HUES48 (cell line): Measurements from ENCODE around the gene PLSCR1.

Experiments
- H3K27ac ChIP-seq: one replicate; pipeline ENCODE4 v1.7.0; 2013; ENCODE audit warnings: low read depth, low read length, inconsistent platforms
- H3K27me3 ChIP-seq: 2 replicates; pipeline ENCODE4 v1.6.1; 2013; ENCODE audit warnings: mild to moderate bottlenecking, low read length; ENCODE audit not compliant: control insufficient read depth, insufficient read depth
- H3K36me3 ChIP-seq: 2 replicates; pipeline ENCODE4 v1.6.1; 2013; ENCODE audit warnings: low read length; ENCODE audit not compliant: control insufficient read depth, insufficient read depth
- H3K4me1 ChIP-seq: 2 replicates; pipeline ENCODE4 v1.6.1; 2013; ENCODE audit warnings: mild to moderate bottlenecking, low read length; ENCODE audit not compliant: control insufficient read depth, insufficient read depth
- H3K4me3 ChIP-seq: 2 replicates; pipeline ENCODE4 v1.5.1; 2013; ENCODE audit warnings: mild to moderate bottlenecking, low read depth, low read length
- H3K9ac ChIP-seq: 2 replicates; pipeline ENCODE4 v1.6.1; 2013; ENCODE audit warnings: mild to moderate bottlenecking, low read depth, low read length, moderate library complexity
- H3K9me3 ChIP-seq: 2 replicates; pipeline ENCODE4 v1.6.1; 2013; ENCODE audit warnings: low read length; ENCODE audit not compliant: control insufficient read depth, insufficient read depth

Gene PLSCR1, protein sequence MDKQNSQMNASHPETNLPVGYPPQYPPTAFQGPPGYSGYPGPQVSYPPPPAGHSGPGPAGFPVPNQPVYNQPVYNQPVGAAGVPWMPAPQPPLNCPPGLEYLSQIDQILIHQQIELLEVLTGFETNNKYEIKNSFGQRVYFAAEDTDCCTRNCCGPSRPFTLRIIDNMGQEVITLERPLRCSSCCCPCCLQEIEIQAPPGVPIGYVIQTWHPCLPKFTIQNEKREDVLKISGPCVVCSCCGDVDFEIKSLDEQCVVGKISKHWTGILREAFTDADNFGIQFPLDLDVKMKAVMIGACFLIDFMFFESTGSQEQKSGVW

DNA sequence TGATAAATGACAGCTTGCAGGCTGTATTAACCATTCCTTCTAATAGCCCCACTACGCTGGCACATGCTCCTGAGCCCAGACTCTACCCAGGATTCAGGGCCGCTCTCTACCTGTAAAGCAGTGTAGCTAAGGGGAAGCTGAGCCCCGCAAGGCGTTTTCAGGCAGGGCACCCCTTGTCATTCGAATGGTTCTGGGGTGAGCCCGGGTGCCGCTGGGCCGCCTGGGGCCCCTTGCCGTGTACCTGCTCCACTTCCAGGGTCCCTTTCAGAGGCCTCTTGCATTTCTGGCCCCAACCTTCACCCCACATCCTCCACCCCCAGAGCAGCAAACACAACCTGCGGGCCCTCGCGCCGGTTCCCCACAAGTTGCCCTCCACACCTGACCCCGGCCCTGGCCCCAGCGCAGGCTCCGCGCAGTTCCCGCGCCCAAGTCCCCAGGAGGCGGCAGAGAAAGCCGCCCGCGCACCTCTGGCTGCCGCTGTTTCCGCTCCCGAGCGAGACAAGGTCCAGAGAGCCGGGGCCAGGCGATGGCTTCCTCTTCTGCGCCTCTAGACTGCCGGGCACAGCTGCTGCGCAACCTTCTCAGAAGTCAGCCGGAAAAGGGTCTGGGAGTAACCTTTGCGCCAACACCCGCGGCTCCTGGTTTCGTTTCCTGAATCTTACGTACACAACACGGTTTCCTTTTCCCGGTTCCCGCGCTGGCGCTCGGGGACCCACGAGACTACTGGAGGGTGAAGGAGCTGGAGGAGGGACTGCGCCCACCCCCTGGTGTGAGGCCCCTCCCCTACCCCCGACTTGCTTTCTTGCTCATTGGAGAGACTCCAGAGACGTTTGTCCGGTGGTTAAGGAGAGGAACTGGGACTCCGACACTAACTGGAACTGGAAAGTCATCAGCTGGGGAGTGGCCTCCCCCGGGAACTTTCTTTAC lies at the start of gene PLSCR1:
PLSCR1 (minus strand) TSS at position 606 of the 927 bp plus-strand sequence. CDS start 8,055 bp downstream, outside the sequence.
- H3K4me3 ChIP-seq: peak within 1 kb of the TSS; percentile 67
- peak within 1 kb of the TSS; percentile 58 for H3K9ac ChIP-seq
- H3K9me3 ChIP-seq: peaks cover 3% of the 10 kb centered on the region; the same call in 1 of the 2 replicates
- H3K4me1 ChIP-seq: peaks cover 30% of the 10 kb centered on the region
- H3K27me3 ChIP-seq: no peaks in the 10 kb centered on the region
- peak within 1 kb of the TSS; percentile 87 for H3K27ac ChIP-seq
- H3K36me3 ChIP-seq: peaks cover 13% of the 10 kb centered on the region; the same call in 1 of the 2 replicates

DNA sequence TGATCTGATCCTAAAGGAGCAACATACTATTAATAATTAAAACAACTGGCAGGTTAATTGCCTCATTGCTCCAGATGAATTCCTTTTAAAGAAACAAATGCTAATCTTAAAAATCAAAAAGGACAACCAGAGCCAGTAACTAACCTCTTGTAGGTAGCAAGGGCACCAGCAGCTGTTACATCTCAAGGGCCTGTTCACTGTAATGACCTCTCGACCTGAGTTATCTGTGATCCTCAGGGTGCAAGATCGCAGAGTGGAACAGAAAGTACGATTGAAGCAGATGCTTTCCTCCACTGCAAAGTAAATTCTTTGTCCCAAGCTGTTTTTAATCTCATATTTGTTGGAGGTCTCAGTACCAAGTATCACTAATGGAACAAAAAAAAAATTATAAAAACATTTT lies 49.4 kb upstream of the PLSCR1 start:
- no peaks in the 10 kb centered on the region for H3K9me3 ChIP-seq
- no peaks in the 10 kb centered on the region for H3K36me3 ChIP-seq
- H3K27me3 ChIP-seq: no peaks in the 10 kb centered on the region
- no peak overlapping the region for H3K9ac ChIP-seq
- no peak overlapping the region for H3K27ac ChIP-seq
- no peak overlapping the region for H3K4me3 ChIP-seq
- H3K4me1 ChIP-seq: peaks cover 5% of the 10 kb centered on the region; the same call in 1 of the 2 replicates

GRCh38 chr3:146590521-146590920 lies 46.1 kb upstream of the PLSCR1 start:
- H3K36me3 ChIP-seq: no peaks in the 10 kb centered on the region

GRCh38 chr3:146589899-146590508 lies 45.6 kb upstream of the PLSCR1 start:
- Histone ChIP-seq H3K4me1 (peaks cover 14% of the 10 kb centered on the region), H3K36me3 (no peaks in the 10 kb centered on the region), H3K27ac (no peak overlapping the region), H3K27me3 (no peaks in the 10 kb centered on the region), H3K4me3 (no peak overlapping the region), H3K9me3 (no peaks in the 10 kb centered on the region), H3K9ac (no peak overlapping the region)

More at GRCh38 chr3:146590521-146590920, 46.1 kb upstream of the PLSCR1 start:
- peaks cover 9% of the 10 kb centered on the region for H3K4me1 ChIP-seq
- no peak overlapping the region for H3K4me3 ChIP-seq
- H3K27ac ChIP-seq: no peak overlapping the region
- no peaks in the 10 kb centered on the region for H3K27me3 ChIP-seq
- no peak overlapping the region for H3K9ac ChIP-seq
- H3K9me3 ChIP-seq: no peaks in the 10 kb centered on the region

DNA sequence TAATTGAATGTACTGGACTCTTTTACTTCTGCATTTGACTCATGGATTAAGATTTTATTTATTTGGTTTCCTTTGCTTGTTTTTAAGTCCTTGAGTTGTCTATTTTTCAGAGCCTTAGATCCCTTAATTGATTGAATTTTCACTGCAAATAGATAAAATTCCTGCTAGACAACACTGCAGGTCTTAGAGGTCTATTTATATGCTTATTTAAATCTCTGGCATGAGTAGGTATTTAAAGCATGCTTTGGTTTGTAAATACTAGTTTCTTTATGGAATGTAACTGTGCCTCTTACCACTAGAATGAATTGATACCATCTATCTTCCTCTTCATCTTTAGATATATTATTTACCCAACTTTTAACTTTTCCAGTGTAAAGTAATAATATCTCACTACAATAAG lies 40.7 kb upstream of the PLSCR1 start:
- H3K4me3 ChIP-seq: 0 out of 2 replicates have a peak overlapping the region, but pooled peaks have one; percentile 14
- no peaks in the 10 kb centered on the region for H3K36me3 ChIP-seq
- peaks cover 17% of the 10 kb centered on the region for H3K4me1 ChIP-seq
- no peak overlapping the region for H3K27ac ChIP-seq
- peaks cover 17% of the 10 kb centered on the region for H3K9me3 ChIP-seq
- no peak overlapping the region for H3K9ac ChIP-seq
- H3K27me3 ChIP-seq: no peaks in the 10 kb centered on the region

- Histone ChIP-seq H3K27ac (peak overlapping the region; percentile 9), H3K4me1 (peaks cover 17% of the 10 kb centered on the region), H3K9ac (no peak overlapping the region)
These were observed 37.6 kb upstream of the PLSCR1 start for GRCh38 chr3:146581951-146582467.

GRCh38 chr3:146581080-146581601 lies 36.7 kb upstream of the PLSCR1 start:
- no peaks in the 10 kb centered on the region for H3K27me3 ChIP-seq
- peaks cover 17% of the 10 kb centered on the region for H3K4me1 ChIP-seq
- H3K36me3 ChIP-seq: no peaks in the 10 kb centered on the region
- no peak overlapping the region for H3K9ac ChIP-seq
- H3K27ac ChIP-seq: no peak overlapping the region
- no peak overlapping the region for H3K4me3 ChIP-seq
- peaks cover 17% of the 10 kb centered on the region for H3K9me3 ChIP-seq

More at GRCh38 chr3:146581951-146582467, 37.6 kb upstream of the PLSCR1 start:
- Histone ChIP-seq H3K9me3 (peaks cover 17% of the 10 kb centered on the region), H3K27me3 (no peaks in the 10 kb centered on the region), H3K36me3 (no peaks in the 10 kb centered on the region), H3K4me3 (peak overlapping the region; percentile 6; the same call in 1 of the 2 replicates)

DNA sequence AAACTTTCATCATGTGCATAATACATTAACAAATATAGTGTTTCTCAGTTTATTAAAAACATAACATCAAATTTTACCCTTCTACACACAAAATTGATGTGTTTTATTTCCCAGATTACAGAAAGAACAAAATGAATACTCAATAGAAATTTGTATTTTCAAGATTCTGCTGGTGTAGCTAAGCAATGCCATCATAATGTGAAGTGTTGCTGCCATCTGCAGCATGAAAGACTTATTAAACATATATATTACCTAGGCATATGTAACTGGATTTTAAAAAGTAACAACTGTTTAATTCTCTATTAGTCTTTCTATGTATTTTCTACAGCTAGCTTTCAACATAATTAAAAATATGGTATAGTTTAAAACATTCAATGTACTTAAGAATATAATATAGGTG lies 33.3 kb upstream of the PLSCR1 start:
- Histone ChIP-seq H3K9me3 (peaks cover 9% of the 10 kb centered on the region), H3K27ac (no peak overlapping the region), H3K4me1 (no peaks in the 10 kb centered on the region), H3K36me3 (no peaks in the 10 kb centered on the region), H3K4me3 (no peak overlapping the region), H3K27me3 (no peaks in the 10 kb centered on the region), H3K9ac (no peak overlapping the region)

DNA sequence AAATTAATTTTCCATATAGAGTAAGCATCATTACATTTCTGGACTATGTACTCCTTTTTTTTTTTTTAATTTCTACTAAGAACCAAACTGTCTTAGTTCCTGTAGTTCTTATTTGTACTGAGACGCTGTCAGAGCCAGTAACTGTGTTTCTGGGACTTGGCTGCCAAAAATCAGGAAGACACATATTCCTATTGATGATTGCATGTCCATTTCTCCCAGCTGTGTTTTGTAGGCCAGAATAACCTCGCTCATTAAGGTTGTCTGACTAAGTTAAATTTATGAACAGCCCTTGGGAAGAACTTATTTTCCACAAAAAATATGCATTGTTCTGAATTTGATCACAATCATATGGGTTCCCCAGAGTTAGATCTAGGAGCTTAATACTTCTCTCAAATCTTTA lies 31.2 kb upstream of the PLSCR1 start:
- H3K27ac ChIP-seq: no peak overlapping the region
- H3K9ac ChIP-seq: no peak overlapping the region
- H3K9me3 ChIP-seq: no peaks in the 10 kb centered on the region
- H3K4me3 ChIP-seq: no peak overlapping the region
- no peaks in the 10 kb centered on the region for H3K4me1 ChIP-seq
- H3K36me3 ChIP-seq: no peaks in the 10 kb centered on the region
- H3K27me3 ChIP-seq: no peaks in the 10 kb centered on the region

DNA sequence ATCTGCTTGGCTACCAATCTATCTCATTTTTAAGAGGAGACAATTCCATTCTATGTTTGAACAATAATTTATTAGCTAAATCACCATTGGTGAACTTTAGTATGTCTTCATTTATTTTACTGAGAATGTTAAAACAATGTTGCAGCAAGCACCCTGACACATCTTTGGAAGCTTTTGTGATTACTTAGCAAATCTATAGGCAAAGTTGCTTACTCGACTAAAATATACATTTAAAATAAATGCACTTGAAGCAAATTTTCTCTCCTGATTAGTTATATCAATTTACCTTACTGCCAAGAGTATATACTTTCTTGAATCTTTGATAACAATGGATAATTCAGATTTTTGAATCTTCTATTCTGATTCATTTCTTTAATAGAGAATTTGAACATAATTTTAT lies 29.8 kb upstream of the PLSCR1 start:
- no peak overlapping the region for H3K9ac ChIP-seq
- H3K9me3 ChIP-seq: no peaks in the 10 kb centered on the region
- peaks cover 4% of the 10 kb centered on the region; the same call in 1 of the 2 replicates for H3K4me1 ChIP-seq
- no peaks in the 10 kb centered on the region for H3K27me3 ChIP-seq
- H3K36me3 ChIP-seq: no peaks in the 10 kb centered on the region
- no peak overlapping the region for H3K4me3 ChIP-seq
- no peak overlapping the region for H3K27ac ChIP-seq
